ENCODE results near the gene RPL10. TPM values are rescaled to one million over a fixed set of nuclear protein-coding genes. Genes with fewer than 3 reads are reported as not detected.

The RPL10 gene
- total and polyA plus RNA-seq, 2 of the 13 experiments (the other 11 are each of a cell fraction or from before 2014, with no cell fraction given): 2,381 to 4,713 TPM

- TF ChIP-seq ATAD3A (CRISPR knock-in tag; IDR thresholded peaks at IDR 0.05): no peak
- TF ChIP-seq NR0B2 (CRISPR knock-in tag; IDR thresholded peaks at IDR 0.05): no peak
- TF ChIP-seq CEBPZ (IDR thresholded peaks at IDR 0.05; ENCODE audit: low read length): no peak
- no peak for TF ChIP-seq NFKB2 (CRISPR knock-in tag; IDR thresholded peaks at IDR 0.05; ENCODE audit: borderline replicate concordance)
- TF ChIP-seq ZGPAT (CRISPR knock-in tag; IDR thresholded peaks at IDR 0.05): peak; percentile 51; the same call in 1 of the 2 replicates
- no peak for TF ChIP-seq ZNF607 (CRISPR knock-in tag; IDR thresholded peaks at IDR 0.05; ENCODE audit: borderline replicate concordance)
- TF ChIP-seq ZNF230 (CRISPR knock-in tag; IDR thresholded peaks at IDR 0.05): no peak
- TF ChIP-seq PLRG1 (conservative IDR thresholded peaks at IDR 0.05): no peak
- TF ChIP-seq SMYD3 (CRISPR knock-in tag; IDR thresholded peaks at IDR 0.05): no peak
- TF ChIP-seq ZNF343 (CRISPR knock-in tag; IDR thresholded peaks at IDR 0.05): no peak
- TF ChIP-seq TCF12 (IDR thresholded peaks at IDR 0.05): no peak
- TF ChIP-seq TCF12 (CRISPR knock-in tag; IDR thresholded peaks at IDR 0.05): no peak
- no peak for TF ChIP-seq LCORL (IDR thresholded peaks at IDR 0.05)
- TF ChIP-seq LCORL (CRISPR knock-in tag; IDR thresholded peaks at IDR 0.05): no peak
- no peak for TF ChIP-seq REXO4 (CRISPR knock-in tag; IDR thresholded peaks at IDR 0.05; ENCODE audit: borderline replicate concordance)
- no peak for TF ChIP-seq HMGA1 (CRISPR knock-in tag; conservative IDR thresholded peaks at IDR 0.05)
- no peak for TF ChIP-seq RBAK (CRISPR knock-in tag; IDR thresholded peaks at IDR 0.05)
- no peak for TF ChIP-seq SKI (IDR thresholded peaks at IDR 0.05; ENCODE audit: partially characterized antibody)
- no peak for TF ChIP-seq ZBTB3 (CRISPR knock-in tag; IDR thresholded peaks at IDR 0.05; ENCODE audit: borderline replicate concordance, low read depth)
- TF ChIP-seq ZSCAN29 (CRISPR knock-in tag; conservative IDR thresholded peaks at IDR 0.05): no peak
- no peak for TF ChIP-seq RNF2 (conservative IDR thresholded peaks at IDR 0.05; ENCODE audit: low read depth)
- no peak for TF ChIP-seq PRDM15 (CRISPR knock-in tag; IDR thresholded peaks at IDR 0.05)
- no peak for TF ChIP-seq NFKBIZ (CRISPR knock-in tag; IDR thresholded peaks at IDR 0.05)
These were observed 3.0 kb downstream of the RPL10 start (continued) for GRCh38 chrX:154401045-154401799.

Data from HepG2 (cell line).